HCT116 (cell line): Measurements from ENCODE around the gene ATP2B3. TPM values are rescaled to one million over a fixed set of nuclear protein-coding genes. Genes with fewer than 3 reads are reported as not detected.

Experiments used
- ATAC-seq: fragments of 200-7000 bp; cut with Tn5 transposase; 2 replicates; pipeline ENCODE4 v1.9.1; 2020; ENCODE audit warnings: mild to moderate bottlenecking, moderate library complexity
- BruUV-seq: library from RNA; stranded (reverse); fragments of 400-500 nt; replicated peaks from 2 replicates; lab custom pipeline; 2021; lab: Mats Ljungman, UMichigan
- CTCF ChIA-PET: fragments of 300-600 bp; sonication (Branson Sonifier 250); formaldehyde crosslinking; loops from one replicate; lab custom pipeline; 2021; ENCODE audit warnings: antibody characterized with exemption; lab: Charles Lee
- POLR2A ChIA-PET: fragments of 300-600, 350-600 bp; sonication (Branson Sonifier 250); formaldehyde crosslinking; loops from one replicate; lab custom pipeline; 2021; ENCODE audit warnings: antibody characterized with exemption; lab: Charles Lee
- RAD21 ChIA-PET, 2 experiments: fragments of 300-600 bp; sonication (Branson Sonifier 250); formaldehyde crosslinking; loops; one replicate each; lab custom pipeline; 2023; ENCODE audit warnings: low total read pairs in 2 of 2; ENCODE audit not compliant: uncharacterized antibody in 2 of 2, unreplicated experiment in 2 of 2, low non-redundant PET in 1 of 2; lab: Charles Lee
- DNase-seq: peaks from one replicate; pipeline ENCODE4 v3.0.0-alpha.2; 2010; ENCODE audit warnings: low read depth, low spot score
- H2AFZ ChIP-seq: fragments of 200-600 bp; shearing (Covaris generic), sonication (generic); 2 replicates; pipeline ENCODE4 v1.6.1; 2017; ENCODE audit warnings: low read depth, mixed run types, mixed read lengths, antibody characterized with exemption, low read length; ENCODE audit not compliant: poor library complexity, severe bottlenecking
- H3K27ac ChIP-seq: 2 replicates; pipeline ENCODE4 v1.5.1; 2012; ENCODE audit warnings: low read depth, low read length
- H3K27me3 ChIP-seq: fragments of 200-600 bp; sonication (generic); 2 replicates; pipeline ENCODE4 v1.6.1; 2016; ENCODE audit warnings: mixed run types, low read length, mixed read lengths; ENCODE audit not compliant: insufficient read depth
- H3K36me3 ChIP-seq, 2 experiments: fragments of 200-500 bp in 1 of 2; fragments of 200-600 bp in 1 of 2; sonication (Bioruptor generic) in 1 of 2; sonication (generic) in 1 of 2; 2 replicates each; pipeline versions ENCODE4 v1.5.1 to v1.6.1; 2014 to 2016; ENCODE audit warnings: low read length in 2 of 2, inconsistent platforms in 1 of 2, mixed read lengths in 1 of 2, mixed run types in 1 of 2; ENCODE audit not compliant: insufficient read depth in 2 of 2, control insufficient read depth in 1 of 2
- H3K4me1 ChIP-seq, 2 experiments: fragments of 200-600 bp in 1 of 2; sonication (generic) in 1 of 2; 2 replicates each; pipeline versions ENCODE4 v1.5.1 to v1.6.1; 2012 to 2017; ENCODE audit warnings: low read length in 2 of 2, inconsistent platforms in 1 of 2, mild to moderate bottlenecking in 1 of 2, mixed read lengths in 1 of 2, mixed run types in 1 of 2, moderate library complexity in 1 of 2; ENCODE audit not compliant: insufficient read depth in 2 of 2, control insufficient read depth in 1 of 2
- H3K4me2 ChIP-seq: fragments of 200-600 bp; sonication (generic); 2 replicates; pipeline ENCODE4 v1.6.1; 2017; ENCODE audit warnings: mixed run types, low read length, mixed read lengths
- H3K4me3 ChIP-seq, 2 experiments: fragments of 200-600 bp in 1 of 2; sonication (generic) in 1 of 2; replicated peaks in 1 of 2; 2 replicates each; pipeline ENCODE4 v1.5.1; 2011 to 2016; ENCODE audit warnings: low read length in 2 of 2, control low read depth in 1 of 2, low read depth in 1 of 2, mild to moderate bottlenecking in 1 of 2, mixed read lengths in 1 of 2, mixed run types in 1 of 2
- H3K79me2 ChIP-seq: fragments of 200-600 bp; sonication (generic); 2 replicates; pipeline ENCODE4 v1.6.1; 2017; ENCODE audit warnings: mild to moderate bottlenecking, mixed run types, low read length, moderate library complexity, mixed read lengths; ENCODE audit not compliant: insufficient read depth
- H3K9ac ChIP-seq: fragments of 200-600 bp; sonication (generic); 2 replicates; pipeline ENCODE4 v1.6.1; 2016; ENCODE audit warnings: low read length, mixed read lengths
- H3K9me2 ChIP-seq: fragments of 200-600 bp; sonication (generic), shearing (Covaris generic); 2 replicates; pipeline ENCODE4 v1.6.1; 2017; ENCODE audit warnings: mixed run types, mild to moderate bottlenecking, moderate library complexity; ENCODE audit not compliant: insufficient read depth
- H3K9me3 ChIP-seq, 2 experiments: fragments of 200-500 bp in 1 of 2; fragments of 200-600 bp in 1 of 2; sonication (Bioruptor generic) in 1 of 2; sonication (generic) in 1 of 2; 2 replicates each; pipeline ENCODE4 v1.6.1; 2014 to 2017; ENCODE audit warnings: low read length in 2 of 2, mixed read lengths in 2 of 2, inconsistent platforms in 1 of 2, low read depth in 1 of 2, mild to moderate bottlenecking in 1 of 2, mixed run types in 1 of 2, moderate library complexity in 1 of 2; ENCODE audit not compliant: control insufficient read depth in 1 of 2, insufficient read depth in 1 of 2
- H4K20me1 ChIP-seq: fragments of 200-600 bp; sonication (generic), shearing (Covaris generic); 2 replicates; pipeline ENCODE4 v1.6.1; 2017; ENCODE audit warnings: mixed run types, mild to moderate bottlenecking, moderate library complexity; ENCODE audit not compliant: insufficient read depth
- CBX3 ChIP-seq: IDR thresholded peaks from 2 replicates; pipeline ENCODE4 v1.6.1; 2012; ENCODE audit warnings: low read depth
- CEBPB ChIP-seq: IDR thresholded peaks from 2 replicates; pipeline ENCODE4 v1.6.1; 2012; ENCODE audit warnings: low read depth
- EZH2phosphoT487 ChIP-seq: fragments of 200-600 bp; IDR thresholded peaks from 2 replicates; pipeline ENCODE4 v1.6.1; 2018; ENCODE audit warnings: antibody characterized with exemption, borderline replicate concordance
- JUND ChIP-seq: IDR thresholded peaks from 2 replicates; pipeline ENCODE4 v1.6.1; 2012
- POLR2A ChIP-seq: IDR thresholded peaks from 2 replicates; pipeline ENCODE4 v1.7.0; 2011; ENCODE audit warnings: borderline replicate concordance; ENCODE audit not compliant: insufficient read depth, insufficient read length; ENCODE audit errors: extremely low read depth
- SP1 ChIP-seq: IDR thresholded peaks from 2 replicates; pipeline ENCODE4 v1.6.1; 2012; ENCODE audit warnings: low read depth
- SRF ChIP-seq: IDR thresholded peaks from 2 replicates; pipeline ENCODE4 v1.6.1; 2012; ENCODE audit warnings: low read depth
- TCF7L2 ChIP-seq: IDR thresholded peaks from 2 replicates; pipeline ENCODE4 v1.7.0; 2011; ENCODE audit warnings: borderline replicate concordance, inconsistent platforms; ENCODE audit not compliant: insufficient read depth, insufficient read length; ENCODE audit errors: extremely low read depth
- YY1 ChIP-seq: IDR thresholded peaks from 2 replicates; pipeline ENCODE4 v1.6.1; 2011; ENCODE audit warnings: low read length, low read depth, moderate library complexity, mild to moderate bottlenecking; ENCODE audit not compliant: insufficient replicate concordance; ENCODE audit errors: extremely low read depth
- ZFX ChIP-seq: fragments of 450-650 bp; IDR thresholded peaks from 2 replicates; pipeline ENCODE4 v1.6.1; 2017
- intact Hi-C: fragments of 100-400 bp; cut with micrococcal nuclease; formaldehyde crosslinking; loops from 2 replicates; pipeline ENCODE4 v1.10.0; 2022
- total RNA-seq: library from RNA; stranded (reverse); gene quantifications from one replicate; pipeline ENCODE4 v1.2.1, GENCODE V29; 2021; ENCODE audit not compliant: unreplicated experiment
- TF ChIP-seq, protein P1 (sequence below): IDR thresholded peaks from 2 replicates; pipeline ENCODE4 v1.6.1; 2012
- TF ChIP-seq, protein P2 (sequence below): IDR thresholded peaks from 2 replicates; pipeline ENCODE4 v1.6.1; 2012; ENCODE audit warnings: low read depth
- TF ChIP-seq, protein P3 (sequence below), 3 experiments: fragments of 200-600 bp in 1 of 3; sonication (generic) in 1 of 3; IDR thresholded peaks in 2 of 3; conservative IDR thresholded peaks in 1 of 3; 2 replicates each; pipeline ENCODE4 v1.5.1; 2012 to 2017; ENCODE audit warnings: low read depth in 2 of 3, low read length in 2 of 3, antibody characterized with exemption in 1 of 3, borderline replicate concordance in 1 of 3, control low read depth in 1 of 3, mild to moderate bottlenecking in 1 of 3, mixed read lengths in 1 of 3, mixed run types in 1 of 3, moderate library complexity in 1 of 3; ENCODE audit not compliant: insufficient read depth in 1 of 3
- TF ChIP-seq, protein P4 (sequence below): IDR thresholded peaks from 2 replicates; pipeline ENCODE4 v1.6.1; 2012

ATP2B3 gene
- total RNA-seq, 1 experiment from 2014 or later = not detected

DNA sequence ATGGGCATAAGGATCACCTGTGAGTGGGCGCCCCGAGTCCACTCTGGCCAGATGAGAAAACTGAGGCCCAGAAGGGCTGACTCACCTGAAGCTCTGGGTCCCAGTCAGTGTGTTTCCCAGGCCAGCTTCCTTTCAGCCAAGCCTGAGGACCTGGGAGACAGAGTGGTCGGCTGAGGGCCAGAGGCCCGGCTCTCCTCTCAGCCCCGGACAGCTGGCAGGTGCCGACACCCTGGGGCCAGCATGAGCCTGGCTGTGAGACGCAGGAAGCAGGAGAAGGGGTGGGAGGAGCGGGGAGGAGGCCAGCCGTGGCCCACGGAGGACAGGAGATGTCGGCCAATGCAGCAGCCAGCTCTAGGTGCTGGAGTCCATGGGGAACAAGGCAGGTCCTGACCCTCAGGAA is 28.9 kb downstream of the ATP2B3 start:
- ATAC-seq (no peak), DNase-seq (no peak)
- TF ChIP-seq, protein P1, sequence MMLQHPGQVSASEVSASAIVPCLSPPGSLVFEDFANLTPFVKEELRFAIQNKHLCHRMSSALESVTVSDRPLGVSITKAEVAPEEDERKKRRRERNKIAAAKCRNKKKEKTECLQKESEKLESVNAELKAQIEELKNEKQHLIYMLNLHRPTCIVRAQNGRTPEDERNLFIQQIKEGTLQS = no peak
- no peak for TF ChIP-seq SP1
- TF ChIP-seq, protein P2, sequence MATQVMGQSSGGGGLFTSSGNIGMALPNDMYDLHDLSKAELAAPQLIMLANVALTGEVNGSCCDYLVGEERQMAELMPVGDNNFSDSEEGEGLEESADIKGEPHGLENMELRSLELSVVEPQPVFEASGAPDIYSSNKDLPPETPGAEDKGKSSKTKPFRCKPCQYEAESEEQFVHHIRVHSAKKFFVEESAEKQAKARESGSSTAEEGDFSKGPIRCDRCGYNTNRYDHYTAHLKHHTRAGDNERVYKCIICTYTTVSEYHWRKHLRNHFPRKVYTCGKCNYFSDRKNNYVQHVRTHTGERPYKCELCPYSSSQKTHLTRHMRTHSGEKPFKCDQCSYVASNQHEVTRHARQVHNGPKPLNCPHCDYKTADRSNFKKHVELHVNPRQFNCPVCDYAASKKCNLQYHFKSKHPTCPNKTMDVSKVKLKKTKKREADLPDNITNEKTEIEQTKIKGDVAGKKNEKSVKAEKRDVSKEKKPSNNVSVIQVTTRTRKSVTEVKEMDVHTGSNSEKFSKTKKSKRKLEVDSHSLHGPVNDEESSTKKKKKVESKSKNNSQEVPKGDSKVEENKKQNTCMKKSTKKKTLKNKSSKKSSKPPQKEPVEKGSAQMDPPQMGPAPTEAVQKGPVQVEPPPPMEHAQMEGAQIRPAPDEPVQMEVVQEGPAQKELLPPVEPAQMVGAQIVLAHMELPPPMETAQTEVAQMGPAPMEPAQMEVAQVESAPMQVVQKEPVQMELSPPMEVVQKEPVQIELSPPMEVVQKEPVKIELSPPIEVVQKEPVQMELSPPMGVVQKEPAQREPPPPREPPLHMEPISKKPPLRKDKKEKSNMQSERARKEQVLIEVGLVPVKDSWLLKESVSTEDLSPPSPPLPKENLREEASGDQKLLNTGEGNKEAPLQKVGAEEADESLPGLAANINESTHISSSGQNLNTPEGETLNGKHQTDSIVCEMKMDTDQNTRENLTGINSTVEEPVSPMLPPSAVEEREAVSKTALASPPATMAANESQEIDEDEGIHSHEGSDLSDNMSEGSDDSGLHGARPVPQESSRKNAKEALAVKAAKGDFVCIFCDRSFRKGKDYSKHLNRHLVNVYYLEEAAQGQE = no peak
- TF ChIP-seq, protein P3, sequence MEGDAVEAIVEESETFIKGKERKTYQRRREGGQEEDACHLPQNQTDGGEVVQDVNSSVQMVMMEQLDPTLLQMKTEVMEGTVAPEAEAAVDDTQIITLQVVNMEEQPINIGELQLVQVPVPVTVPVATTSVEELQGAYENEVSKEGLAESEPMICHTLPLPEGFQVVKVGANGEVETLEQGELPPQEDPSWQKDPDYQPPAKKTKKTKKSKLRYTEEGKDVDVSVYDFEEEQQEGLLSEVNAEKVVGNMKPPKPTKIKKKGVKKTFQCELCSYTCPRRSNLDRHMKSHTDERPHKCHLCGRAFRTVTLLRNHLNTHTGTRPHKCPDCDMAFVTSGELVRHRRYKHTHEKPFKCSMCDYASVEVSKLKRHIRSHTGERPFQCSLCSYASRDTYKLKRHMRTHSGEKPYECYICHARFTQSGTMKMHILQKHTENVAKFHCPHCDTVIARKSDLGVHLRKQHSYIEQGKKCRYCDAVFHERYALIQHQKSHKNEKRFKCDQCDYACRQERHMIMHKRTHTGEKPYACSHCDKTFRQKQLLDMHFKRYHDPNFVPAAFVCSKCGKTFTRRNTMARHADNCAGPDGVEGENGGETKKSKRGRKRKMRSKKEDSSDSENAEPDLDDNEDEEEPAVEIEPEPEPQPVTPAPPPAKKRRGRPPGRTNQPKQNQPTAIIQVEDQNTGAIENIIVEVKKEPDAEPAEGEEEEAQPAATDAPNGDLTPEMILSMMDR (IDR thresholded peaks at IDR 0.05 in 2 of 3, conservative IDR thresholded peaks at IDR 0.05 in 1 of 3; ENCODE audit: borderline replicate concordance in 1 of 3, insufficient read depth in 1 of 3, low read depth in 2 of 3, low read length in 2 of 3) = no peak
- no peak for TF ChIP-seq SRF
- no peak for TF ChIP-seq ZFX
- no peak for TF ChIP-seq YY1
- no peak for TF ChIP-seq POLR2A
- TF ChIP-seq EZH2phosphoT487 = no peak
- no peak for TF ChIP-seq TCF7L2
- TF ChIP-seq JUND = no peak
- no peak for TF ChIP-seq CEBPB
- TF ChIP-seq CBX3 = no peak
- TF ChIP-seq, protein P4, sequence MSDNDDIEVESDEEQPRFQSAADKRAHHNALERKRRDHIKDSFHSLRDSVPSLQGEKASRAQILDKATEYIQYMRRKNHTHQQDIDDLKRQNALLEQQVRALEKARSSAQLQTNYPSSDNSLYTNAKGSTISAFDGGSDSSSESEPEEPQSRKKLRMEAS = no peak
- no TSS peak for BruUV-seq
- Histone ChIP-seq H3K4me2 (no peak overlapping the region), H3K27ac (no peak overlapping the region), H3K27me3 (no peaks in the 10 kb centered on the region), H3K79me2 (no peaks in the 10 kb centered on the region), H3K4me1 (no peaks in the 10 kb centered on the region), H3K4me3 (no peak overlapping the region), H3K9me3 (no peaks in the 10 kb centered on the region), H3K9ac (no peak overlapping the region), H3K36me3 (no peaks in the 10 kb centered on the region), H3K9me2 (no peaks in the 10 kb centered on the region), H4K20me1 (no peaks in the 10 kb centered on the region), H2AFZ (no peak overlapping the region)
- POLR2A ChIA-PET = no interaction called here
- CTCF ChIA-PET = no interaction called here
- intact Hi-C loops = no loop called here
- RAD21 ChIA-PET = no interaction called here
